ENCODE data around the gene YAP1. TPM values are rescaled to one million over a fixed set of nuclear protein-coding genes. Genes with fewer than 3 reads are reported as not detected.

Gene YAP1
- total and polyA plus RNA-seq, 11 donors: 15.2 to 93.0 (median 71.5) TPM

DNA sequence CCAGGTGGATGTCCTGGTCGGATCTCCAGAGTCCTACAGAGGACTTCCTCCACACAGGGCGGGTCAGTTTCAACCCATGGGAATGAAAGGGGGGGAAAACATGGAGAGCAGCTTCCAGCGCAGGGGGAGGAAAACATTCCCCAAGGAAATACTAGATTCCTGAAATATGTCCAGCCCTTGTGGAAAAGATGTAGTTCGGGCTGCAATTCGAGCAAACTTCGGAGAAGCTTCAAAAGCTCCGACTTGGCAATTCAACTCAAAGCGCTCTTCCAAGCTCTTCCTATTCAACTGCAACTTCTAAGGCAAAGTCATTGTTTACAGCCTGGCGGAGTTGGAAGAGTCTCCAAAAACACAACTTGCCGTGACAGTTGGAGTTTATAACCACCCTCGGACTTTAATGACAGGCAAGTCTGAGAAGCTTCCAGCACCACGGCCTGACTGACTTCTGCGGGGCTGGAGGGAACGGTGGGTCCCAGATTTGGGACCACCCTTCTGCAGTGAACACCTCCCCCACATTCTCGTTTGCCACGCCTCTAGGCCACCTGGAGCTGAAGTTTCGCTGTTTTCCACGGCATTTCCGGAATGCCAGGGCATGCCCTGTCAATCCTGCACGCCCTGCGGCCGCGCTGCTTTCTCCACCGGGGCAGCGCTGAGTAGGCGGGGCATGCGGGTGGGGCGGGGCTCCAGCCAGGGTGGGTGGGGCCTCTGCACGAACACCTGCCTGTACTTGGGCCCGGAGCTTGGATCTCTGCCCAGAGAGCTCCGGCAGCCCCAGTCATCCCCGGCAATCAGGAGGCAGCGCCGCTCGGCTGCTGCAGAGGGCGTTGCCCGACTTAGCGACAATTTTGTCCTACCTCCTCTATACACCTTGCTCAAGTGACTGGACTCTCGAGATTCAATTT, 158.1 kb downstream of the YAP1 start:
- Histone ChIP-seq H3K4me1 (peaks cover 0 to 20% (median 9%) of the 10 kb centered on the region in 12 donors), H3K36me3 (no peaks in the 10 kb centered on the region), H3K9me3 (no peaks in the 10 kb centered on the region), H3K27me3 (peaks cover 0 to 32% (median 0%) of the 10 kb centered on the region in 9 donors), H3K4me3 (peak overlapping the region; percentile 4 to 60 (median 49)), H3K27ac (peak overlapping the region in 3 of 12 donors; percentile 5 to 44 (median 24))
- 14 to 21% (median 18%) methylated on average over 38 to 39 of the region's 39 CpGs for WGBS, 4 donors
- TF ChIP-seq POLR2A (IDR thresholded peaks at IDR 0.05): no peak
- TF ChIP-seq, protein P1, sequence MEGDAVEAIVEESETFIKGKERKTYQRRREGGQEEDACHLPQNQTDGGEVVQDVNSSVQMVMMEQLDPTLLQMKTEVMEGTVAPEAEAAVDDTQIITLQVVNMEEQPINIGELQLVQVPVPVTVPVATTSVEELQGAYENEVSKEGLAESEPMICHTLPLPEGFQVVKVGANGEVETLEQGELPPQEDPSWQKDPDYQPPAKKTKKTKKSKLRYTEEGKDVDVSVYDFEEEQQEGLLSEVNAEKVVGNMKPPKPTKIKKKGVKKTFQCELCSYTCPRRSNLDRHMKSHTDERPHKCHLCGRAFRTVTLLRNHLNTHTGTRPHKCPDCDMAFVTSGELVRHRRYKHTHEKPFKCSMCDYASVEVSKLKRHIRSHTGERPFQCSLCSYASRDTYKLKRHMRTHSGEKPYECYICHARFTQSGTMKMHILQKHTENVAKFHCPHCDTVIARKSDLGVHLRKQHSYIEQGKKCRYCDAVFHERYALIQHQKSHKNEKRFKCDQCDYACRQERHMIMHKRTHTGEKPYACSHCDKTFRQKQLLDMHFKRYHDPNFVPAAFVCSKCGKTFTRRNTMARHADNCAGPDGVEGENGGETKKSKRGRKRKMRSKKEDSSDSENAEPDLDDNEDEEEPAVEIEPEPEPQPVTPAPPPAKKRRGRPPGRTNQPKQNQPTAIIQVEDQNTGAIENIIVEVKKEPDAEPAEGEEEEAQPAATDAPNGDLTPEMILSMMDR (IDR thresholded peaks at IDR 0.05): peak; percentile 35 to 75 (median 51)
- ATAC-seq (peak; percentile 83 to 98 (median 98)), DNase-seq (peak; percentile 68 to 84 (median 76))
- intact Hi-C loops (cut with DNase I): loop anchor here in 6 of 10 donors (1.0 to 5.0 kb wide), 5 partner anchors 156 to 160 kb away; partner anchors contain the start of gene YAP1 (in 4 of the 6)

GRCh38 chr11:102268985-102269470, 158.8 kb downstream of the YAP1 start:
- intact Hi-C loops (cut with DNase I): loop anchor here in 6 of 10 donors (1.0 to 5.0 kb wide), 5 partner anchors 157 to 160 kb away; partner anchors contain the start of gene YAP1 (in 4 of the 6)
- peak overlapping the region in 1 of 12 donors; percentile 44 for H3K27ac ChIP-seq

GRCh38 chr11:102269927-102270326, 159.7 kb downstream of the YAP1 start:
- Histone ChIP-seq H3K36me3 (no peaks in the 10 kb centered on the region), H3K27me3 (peaks cover 0 to 32% (median 0%) of the 10 kb centered on the region in 9 donors), H3K9me3 (no peaks in the 10 kb centered on the region), H3K4me1 (peaks cover 0 to 20% (median 9%) of the 10 kb centered on the region in 12 donors), H3K4me3 (no peak overlapping the region), H3K27ac (no peak overlapping the region)
- ATAC-seq (no peak), DNase-seq (no peak)
- intact Hi-C loops (cut with DNase I): loop anchor here in 5 of 10 donors (2.0 to 10.0 kb wide), 5 partner anchors 158 to 208 kb away; partner anchors contain the start of gene YAP1 (in 3 of the 5)
- TF ChIP-seq POLR2A (IDR thresholded peaks at IDR 0.05): no peak
- 88 to 91% (median 90%) methylated on average over 2 of the region's 2 CpGs for WGBS, 4 donors

More at GRCh38 chr11:102268985-102269470, 158.8 kb downstream of the YAP1 start:
- Histone ChIP-seq H3K4me3 (peak overlapping the region; percentile 4 to 60 (median 49)), H3K36me3 (no peaks in the 10 kb centered on the region), H3K4me1 (peaks cover 0 to 20% (median 9%) of the 10 kb centered on the region in 12 donors), H3K9me3 (no peaks in the 10 kb centered on the region), H3K27me3 (peaks cover 0 to 32% (median 0%) of the 10 kb centered on the region in 9 donors)
- TF ChIP-seq, protein P1 (IDR thresholded peaks at IDR 0.05): peak in 1 of 12 donors; percentile 1
- no peak for TF ChIP-seq POLR2A (IDR thresholded peaks at IDR 0.05)
- ATAC-seq (no peak), DNase-seq (no peak)
- WGBS, 4 donors: 13 to 20% (median 16%) methylated on average over 6 of the region's 6 CpGs

DNA sequence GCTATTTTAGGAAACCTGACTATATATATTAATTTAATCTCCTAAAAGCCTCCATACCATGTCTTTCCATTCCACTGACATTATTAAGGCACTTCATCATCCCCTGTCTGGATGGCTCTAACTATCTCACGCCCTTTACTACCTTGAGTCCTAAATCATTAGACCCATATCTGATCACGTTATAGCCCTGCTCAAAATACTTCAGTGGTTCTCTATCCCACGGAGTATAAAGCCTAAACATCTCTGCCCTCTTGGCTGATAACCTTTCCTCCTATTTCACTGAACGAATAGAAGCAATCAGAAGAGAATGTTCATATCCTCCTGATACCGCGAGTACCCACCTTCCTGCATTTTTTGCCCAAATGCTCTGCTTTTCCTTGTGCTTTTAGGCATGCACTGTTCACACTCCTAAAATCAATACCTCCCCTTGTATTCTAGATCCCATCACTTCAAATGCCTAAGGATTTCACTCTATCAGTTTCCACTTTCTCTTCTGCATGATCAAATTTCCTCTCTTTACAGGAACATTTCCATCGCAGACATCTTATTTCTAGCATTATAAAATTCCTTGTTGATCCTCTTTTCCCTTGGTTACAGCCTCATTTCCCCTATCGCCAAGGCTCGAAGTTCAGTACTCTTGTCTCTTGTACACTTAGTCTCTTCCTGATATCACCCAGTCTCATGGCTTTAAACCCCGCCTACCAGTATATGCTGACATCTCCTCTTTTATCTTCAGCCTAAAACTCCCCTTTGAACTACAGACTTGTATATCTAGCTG, 162.0 kb downstream of the YAP1 start:
- no peak overlapping the region for H3K4me3 ChIP-seq
- peaks cover 0 to 32% (median 0%) of the 10 kb centered on the region in 9 donors for H3K27me3 ChIP-seq
- H3K27ac ChIP-seq: no peak overlapping the region
- H3K4me1 ChIP-seq: peaks cover 0 to 20% (median 11%) of the 10 kb centered on the region in 12 donors
- no peak for DNase-seq
- TF ChIP-seq, protein P1 (IDR thresholded peaks at IDR 0.05): no peak
- no peak for TF ChIP-seq POLR2A (IDR thresholded peaks at IDR 0.05)
- WGBS, 4 donors: 69 to 78% (median 76%) methylated on average over 10 of the region's 10 CpGs
- no peak for ATAC-seq
- no peaks in the 10 kb centered on the region for H3K36me3 ChIP-seq
- intact Hi-C loops (cut with DNase I): loop anchor here in 2 of 10 donors (5.0 to 10.0 kb wide), 2 partner anchors 207 to 210 kb away; no protein-coding TSS in a partner anchor
- H3K9me3 ChIP-seq: no peaks in the 10 kb centered on the region

All from heart left ventricle (tissue), 16 donors.